HPDE6-E6E7 (cell line): ENCODE data around the gene PLCXD1.
"Not testable (repeated sequence)": the region's sequence is repeated elsewhere in the genome, so short reads cannot be mapped to it uniquely, and the experiment has no call there.

Experiments used
- DNase-seq: peaks from one replicate; pipeline ENCODE4 v3.0.0; 2011; ENCODE audit warnings: missing footprints; ENCODE audit errors: extremely low spot score

The PLCXD1 gene

DNA sequence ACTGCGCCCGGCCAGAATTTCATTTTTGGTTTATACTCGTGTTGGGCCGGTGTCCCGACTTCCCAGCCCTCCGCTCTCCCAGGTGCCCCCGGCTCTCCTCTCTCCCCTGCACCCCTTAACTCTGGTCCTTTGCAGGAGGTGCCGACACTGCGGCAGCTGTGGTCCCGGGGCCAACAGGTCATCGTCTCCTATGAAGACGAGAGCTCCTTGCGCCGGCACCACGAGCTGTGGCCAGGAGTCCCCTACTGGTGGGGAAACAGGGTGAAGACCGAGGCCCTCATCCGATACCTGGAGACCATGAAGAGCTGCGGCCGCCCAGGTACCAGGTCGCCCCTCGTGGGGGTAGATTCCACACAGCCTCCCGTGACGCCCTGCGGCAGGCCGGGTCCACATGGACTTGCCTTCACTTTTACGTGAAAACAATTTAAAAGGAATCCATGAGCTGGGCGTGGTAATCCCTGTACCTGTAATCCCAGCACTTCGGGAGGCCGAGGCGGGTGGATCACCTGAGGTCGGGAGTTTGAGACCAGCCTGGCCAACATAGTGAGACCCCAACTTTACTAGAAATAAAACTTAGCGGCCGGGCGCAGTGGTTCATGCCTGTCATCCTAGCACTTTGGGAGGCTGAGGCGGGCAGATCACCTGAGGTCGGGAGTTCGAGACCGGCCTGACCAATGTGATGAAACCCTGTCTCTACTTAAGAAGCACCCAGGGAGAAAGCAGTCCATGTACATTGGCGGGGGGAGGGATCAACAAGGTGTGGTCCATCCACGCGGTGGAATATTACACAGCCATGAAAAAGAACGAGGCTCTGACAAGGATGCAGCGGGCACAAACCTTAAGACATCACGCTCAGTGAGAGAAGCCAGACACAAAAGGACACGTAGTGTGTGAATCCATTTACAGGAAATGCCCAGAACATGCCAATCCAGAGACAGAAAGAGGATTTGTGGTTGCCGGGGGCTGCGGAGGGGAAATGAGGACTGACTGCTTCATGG lies 12.0 kb downstream of the PLCXD1 start:
- no peak for DNase-seq

DNA sequence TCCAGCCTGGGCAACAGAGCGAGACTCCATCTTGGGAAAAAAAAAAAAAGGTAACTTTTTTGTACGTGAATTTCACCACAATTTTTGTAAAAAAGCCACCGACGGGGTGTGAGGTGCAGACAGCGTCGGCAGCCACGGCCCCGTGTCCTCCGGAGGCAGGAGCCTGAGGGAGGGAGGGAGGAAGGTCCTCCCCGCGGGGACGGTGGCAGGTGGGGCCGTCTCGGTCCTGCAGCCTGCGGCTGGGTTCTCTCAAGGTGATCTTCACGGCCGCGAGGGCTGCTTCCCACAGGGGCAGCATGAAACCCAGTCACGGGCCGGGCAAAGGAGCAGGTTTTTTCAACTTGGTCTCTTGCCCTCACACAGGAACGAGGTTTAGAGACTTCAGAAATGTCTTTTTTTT lies 14.0 kb downstream of the PLCXD1 start:
- DNase-seq = no peak

DNA sequence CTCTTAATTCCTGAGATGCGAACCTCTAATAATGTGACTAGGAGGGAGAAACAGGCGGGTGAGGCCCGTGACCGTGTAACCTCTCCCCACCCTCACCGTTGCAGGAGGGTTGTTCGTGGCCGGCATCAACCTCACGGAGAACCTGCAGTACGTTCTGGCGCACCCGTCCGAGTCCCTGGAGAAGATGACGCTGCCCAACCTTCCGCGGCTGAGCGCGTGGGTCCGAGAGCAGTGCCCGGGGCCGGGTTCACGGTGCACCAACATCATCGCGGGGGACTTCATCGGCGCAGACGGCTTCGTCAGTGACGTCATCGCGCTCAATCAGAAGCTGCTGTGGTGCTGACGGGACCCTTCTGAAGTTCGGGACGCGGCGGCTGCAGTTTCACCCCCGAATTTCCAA lies 17.8 kb downstream of the PLCXD1 start:
- DNase-seq = no peak

DNA sequence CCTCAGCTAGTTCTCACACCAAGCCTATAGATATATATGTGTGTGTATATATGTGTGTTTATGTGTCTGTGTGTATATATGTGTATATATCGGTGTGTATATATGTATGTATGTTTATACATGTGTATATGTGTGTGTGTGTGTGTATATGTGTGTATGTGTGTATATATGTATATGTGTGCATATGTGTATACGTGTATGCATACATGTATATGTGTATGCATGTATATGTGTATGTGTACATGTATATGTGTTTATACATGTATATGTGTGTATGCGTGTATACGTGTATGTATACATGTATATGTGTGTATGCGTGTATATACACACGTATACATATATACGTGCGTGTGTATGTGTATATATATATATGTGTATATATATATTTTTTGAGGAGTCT lies 19.2 kb downstream of the PLCXD1 start:
- DNase-seq = no peak

DNA sequence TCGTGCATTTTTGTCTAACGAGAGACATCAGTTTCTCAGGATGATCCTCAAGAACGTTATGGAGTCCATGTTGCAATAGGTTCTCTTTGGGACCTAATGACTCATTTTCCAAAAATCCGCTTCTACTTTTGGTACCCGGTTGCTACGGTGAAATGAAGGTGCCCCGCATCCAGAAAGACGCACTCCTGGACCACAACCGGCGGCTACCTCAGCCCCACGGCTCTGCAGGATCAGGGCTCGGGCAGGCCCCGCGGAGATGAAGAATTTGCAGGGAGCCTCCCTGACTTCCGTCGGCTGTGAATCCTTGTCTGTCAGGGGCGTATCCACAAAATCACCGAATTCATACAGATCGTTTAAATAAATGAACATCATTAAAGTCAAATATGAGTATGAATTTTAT lies 21.8 kb downstream of the PLCXD1 start:
- no peak for DNase-seq

DNA sequence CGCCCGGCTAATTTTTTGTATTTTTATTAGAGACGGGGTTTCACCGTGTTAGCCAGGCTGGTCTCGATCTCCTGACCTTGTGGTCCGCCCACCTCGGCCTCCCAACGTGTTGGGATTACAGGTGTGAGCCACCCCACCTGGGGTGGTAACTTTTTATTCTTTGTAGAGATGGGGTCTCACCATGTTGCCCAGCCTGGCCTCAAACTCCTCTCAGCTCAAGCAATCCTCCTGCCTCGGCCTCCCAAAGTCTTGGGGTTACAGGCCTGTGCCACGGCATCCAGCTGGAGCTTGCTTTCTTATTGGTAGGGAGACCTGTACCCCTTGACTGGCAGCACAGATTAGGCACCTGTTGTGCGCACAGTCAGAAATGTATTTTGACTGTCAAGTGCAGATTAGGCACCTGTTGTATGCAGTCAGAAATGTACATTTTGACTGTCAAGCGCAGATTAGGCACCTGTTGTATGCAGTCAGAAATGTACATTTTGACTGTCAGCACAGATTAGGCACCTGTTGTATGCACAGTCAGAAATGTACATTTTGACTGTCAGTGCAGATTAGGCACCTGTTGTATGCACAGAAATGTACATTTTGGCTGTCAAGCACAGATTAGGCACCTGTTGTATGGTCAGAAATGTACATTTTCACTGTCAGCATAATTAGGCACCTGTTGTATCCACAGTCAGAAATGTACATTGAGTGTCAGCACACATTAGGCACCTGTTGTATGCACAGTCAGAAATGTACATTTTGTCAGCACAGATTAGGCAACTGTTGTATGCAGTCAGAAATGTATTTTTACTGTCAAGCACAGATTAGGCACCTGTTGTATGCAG lies 24.8 kb downstream of the PLCXD1 start:
- not testable (repeated sequence) for DNase-seq

DNA sequence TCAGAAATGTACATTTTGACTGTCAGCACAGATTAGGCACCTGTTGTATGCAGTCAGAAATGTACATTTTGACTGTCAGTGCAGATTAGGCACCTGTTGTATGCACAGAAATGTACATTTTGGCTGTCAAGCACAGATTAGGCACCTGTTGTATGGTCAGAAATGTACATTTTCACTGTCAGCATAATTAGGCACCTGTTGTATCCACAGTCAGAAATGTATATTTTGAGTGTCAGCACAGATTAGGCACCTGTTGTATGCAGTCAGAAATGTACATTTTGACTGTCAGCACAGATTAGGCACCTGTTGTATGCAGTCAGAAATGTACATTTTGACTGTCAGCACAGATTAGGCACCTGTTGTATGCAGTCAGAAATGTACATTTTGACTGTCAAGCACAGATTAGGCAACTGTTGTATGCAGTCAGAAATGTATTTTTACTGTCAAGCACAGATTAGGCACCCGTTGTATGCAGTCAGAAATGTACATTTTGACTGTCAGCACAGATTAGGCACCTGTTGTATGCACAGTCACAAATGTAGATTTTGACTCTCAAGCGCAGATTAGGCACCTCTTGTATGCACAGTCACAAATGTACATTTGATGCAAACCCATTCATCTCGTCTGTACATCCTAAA lies 25.6 kb downstream of the PLCXD1 start:
- not testable (repeated sequence) for DNase-seq

DNA sequence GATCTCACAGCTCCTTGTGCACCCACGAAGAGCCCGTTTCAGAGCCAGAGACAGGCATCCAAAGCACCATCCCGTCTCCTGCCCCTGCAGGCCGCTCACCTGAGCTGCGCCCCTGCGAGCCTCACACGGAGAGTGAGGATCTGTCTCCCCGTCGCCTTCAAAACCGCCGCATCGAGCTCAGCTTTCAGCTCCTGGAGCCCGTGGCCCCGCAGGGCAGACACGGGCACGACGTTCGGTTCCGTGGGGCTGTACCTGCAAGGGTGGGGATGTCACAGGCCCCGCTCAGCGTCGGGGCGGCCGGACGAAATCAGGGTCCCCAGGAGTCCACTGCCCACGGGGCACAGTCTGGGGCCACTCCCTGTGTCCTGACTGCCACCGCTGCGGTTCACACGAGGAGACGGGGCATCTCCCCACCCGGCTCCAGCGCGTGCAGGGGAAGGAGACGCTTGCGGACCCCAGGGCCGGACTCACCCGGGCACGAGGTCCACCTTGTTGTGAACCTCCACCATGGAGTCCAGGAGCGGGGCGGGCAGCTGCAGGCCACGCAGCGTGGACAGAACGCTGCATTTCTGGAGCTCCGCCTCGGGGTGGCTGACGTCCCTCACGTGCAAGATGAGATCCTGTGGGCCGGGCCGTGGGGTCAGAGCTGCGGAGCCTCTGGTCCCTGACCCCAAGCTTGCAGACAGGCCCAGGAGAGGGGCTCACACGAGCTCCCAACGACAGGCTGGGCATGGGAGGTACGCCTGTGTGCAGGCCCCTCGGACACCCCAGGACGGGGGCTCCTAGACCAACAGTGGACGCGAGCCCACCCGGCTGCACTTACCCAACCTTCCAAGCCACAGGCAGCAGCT lies 26.3 kb downstream of the PLCXD1 start:
- DNase-seq = no peak

DNA sequence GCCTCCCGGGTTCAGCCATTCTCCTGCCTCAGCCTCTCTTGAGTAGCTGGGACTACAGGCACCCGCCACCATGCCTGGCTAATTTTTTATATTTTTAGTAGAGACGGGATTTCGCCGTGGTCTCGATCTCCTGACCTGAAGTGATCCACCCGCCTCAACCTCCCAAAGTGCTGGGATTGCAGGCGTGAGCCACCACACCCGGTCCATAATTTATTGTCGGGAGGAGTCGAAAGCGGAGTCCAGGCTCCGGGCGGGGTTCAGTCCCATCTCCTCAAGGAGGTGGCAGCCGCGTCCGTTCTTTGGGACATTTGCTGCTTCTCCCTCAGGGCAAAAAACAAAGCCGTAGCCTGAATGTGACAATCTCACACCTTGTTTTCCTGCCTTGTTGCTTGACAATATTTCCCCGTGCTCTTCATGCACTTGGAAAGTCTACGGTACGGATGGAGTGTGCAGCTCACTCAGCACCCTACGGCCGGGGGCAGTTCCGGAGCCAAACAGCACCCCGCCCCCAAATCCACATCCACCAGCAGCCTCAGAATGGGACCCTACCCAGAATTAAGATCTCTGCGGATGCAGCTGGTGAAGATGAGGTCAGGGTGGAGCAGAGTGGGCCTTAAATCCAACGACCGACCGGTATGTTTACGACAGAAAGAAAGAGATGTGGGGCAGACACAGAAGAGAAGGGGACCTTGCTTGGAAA lies 27.8 kb downstream of the PLCXD1 start:
- DNase-seq = no peak

DNA sequence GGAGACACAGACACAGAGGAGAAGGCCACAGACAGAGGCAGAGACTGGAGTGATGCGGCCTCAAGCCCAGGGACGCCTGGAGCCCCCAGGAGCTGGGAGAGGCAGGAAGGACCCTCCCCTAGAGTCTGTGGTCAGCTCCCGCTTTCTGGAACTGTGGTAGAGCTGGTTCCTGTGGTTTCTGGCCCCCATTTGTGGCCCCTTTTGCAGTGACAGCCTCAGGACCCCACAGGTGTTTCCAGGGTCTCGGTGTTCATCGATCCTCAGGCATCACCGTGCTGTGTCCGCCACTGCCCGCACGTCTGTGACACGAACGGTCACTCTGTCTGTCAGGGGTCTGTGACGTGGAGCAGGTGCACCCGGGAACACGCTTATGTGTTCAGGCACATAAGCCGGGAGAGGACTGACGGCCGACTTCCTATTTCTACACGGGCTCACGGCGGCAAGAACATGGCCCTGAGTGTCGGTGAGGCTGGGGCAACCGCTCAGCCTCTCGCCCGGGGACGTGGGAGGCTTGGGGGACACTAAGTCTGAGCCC lies 29.5 kb downstream of the PLCXD1 start:
- DNase-seq = no peak

DNA sequence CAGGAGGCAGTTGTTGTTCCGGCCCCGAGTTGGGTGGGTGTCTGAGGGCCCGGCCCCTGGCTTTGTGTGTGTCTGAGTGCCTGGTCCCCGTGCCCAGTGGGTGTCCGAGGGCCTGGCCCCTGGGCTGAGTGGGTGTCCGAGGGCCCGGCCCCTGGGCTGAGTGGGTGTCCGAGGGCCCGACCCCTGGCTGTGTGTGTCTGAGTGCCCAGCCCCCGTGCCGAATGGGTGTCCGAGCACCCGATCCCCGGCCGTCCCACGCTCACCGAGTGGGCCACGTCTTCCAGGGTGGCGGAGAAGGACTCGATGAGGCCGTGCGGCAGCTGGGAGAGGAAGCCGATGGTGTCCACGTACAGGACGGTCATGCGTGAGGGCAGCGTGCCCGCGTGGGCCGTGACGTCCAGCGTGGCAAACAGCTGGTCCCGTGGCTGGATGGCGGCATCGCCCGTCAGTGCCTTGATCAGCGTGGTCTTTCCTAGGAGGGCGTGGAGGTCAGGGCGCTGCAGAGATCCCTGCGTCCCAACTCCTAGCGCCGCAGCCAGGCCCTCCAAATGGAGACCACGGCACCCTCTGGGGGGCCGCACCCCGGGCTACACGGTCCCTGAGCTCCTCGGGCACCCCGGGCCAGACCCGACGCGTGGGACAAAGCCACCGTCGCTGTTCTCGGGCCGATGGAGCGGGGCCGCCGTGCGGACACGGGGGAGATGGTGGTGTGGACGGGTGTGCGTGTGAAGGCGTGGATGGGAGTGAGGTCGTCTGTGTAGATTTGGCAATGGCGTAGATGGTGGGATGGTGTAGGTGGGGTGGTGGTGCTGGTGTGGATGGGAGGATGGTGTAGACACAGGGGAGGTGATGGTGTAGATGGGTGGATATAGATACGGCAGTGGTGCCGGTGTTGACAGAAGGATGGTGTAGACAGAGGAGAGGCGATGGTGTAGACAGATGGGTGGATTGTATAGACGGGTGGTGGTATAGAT lies 30.3 kb downstream of the PLCXD1 start:
- no peak for DNase-seq

DNA sequence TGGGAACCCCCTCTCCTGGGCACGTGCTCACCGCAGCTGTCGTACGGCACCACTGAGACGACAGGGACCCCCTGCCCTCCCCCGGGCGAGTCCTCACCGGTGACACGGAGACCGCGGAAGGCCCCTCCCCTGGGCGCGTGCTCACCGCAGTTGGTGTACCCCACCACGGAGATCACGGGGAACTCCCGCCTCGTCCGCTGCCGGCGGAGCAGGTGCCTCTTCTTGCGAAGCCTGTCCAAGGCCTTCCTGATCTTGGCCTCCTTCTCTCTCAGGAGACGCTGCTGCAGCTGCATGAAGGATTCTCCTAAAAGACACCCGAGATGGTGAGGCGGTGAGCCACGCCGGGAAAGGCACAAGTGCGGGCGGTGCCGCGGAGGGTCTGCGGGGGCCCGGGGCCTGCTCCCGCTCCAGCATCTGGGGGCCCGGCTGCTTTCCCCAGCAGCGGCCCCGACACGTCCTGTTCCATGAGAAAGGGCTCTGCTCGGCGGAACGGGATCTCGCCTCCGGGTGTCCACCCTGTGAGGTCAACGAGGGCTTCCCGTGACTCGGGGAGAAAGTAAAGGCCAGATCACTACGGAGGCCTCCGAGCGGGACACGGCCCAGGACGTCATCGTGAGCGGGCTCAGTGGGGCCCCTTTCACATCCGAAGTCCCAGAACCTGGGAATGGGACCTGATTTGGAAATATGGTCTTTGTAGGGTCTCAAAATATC lies 31.6 kb downstream of the PLCXD1 start:
- no peak for DNase-seq

DNA sequence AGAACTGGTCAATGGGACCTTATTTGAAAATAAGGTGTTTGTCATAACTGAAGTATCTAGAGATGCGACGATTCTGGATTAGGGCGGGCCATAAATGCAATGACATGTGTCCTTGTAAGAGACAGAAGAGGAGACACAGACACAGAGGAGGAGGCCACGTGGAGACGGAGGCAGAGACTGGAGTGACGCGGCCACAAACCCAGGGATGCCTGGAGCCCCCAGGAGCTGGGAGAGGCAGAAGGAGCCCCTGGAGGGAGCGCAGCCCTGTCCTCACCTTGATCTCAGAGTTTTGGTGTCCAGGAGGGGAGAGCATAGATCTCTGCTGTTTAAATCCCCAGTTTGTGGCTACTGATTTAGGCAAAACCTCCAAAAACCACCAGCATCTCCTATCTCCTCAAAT lies 32.4 kb downstream of the PLCXD1 start:
- no peak for DNase-seq

DNA sequence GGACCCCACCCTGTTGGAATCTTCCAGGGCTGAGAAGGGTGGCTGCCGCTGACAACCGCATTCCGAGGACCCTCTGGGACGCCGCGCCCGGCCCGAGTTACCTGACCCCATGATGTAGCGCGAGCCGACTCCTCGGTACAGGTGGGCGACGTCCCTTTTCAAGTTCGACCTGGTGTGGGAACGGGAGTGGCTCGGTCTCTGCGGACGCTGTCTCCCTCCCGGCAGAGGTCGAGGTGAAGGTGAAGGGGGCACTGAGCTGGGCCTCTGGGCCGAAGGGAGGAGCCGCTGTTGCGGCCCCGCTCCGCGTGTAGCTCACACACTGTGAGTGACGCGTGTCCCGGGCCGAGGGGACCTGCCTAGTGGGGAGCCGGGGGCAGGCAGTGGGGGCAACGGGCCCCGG lies 32.9 kb downstream of the PLCXD1 start:
- DNase-seq = no peak

DNA sequence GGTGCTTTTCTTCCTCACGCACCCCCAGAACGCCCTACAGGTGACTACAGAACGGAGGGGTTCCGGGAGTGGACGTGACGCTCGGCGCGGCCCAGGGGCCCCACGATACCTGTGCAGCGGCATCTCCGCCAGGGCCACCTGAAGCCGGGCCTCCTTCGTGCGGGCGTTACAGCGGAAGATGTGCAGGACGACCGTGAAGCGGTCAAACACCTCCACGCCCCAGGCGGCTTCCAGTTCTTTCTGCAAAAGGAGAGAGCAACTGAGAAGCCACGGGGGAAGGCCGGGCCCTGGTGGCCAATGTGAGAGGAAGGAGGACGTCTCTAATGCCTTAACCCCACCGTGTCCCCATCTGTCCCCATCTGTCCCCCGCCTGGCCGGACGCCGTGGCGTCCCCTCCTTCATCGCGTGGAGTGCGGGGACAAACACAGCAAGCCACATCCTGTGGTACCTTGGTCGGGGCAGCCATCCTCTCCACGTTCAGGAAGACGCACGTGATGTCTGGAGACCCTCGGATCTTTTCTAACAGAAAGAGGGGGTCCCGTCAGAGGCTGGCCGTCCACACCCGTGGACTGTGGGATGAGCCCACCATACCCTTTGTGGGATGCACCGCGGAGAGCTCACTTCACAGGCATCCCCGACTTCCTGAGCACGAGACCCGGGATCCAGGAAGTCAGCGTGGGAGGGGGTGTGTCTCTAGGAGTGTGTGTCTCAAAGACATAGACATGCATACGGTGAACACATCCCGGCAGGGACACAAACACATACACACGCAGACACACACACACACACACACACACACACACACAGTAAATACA lies 33.8 kb downstream of the PLCXD1 start:
- no peak for DNase-seq

DNA sequence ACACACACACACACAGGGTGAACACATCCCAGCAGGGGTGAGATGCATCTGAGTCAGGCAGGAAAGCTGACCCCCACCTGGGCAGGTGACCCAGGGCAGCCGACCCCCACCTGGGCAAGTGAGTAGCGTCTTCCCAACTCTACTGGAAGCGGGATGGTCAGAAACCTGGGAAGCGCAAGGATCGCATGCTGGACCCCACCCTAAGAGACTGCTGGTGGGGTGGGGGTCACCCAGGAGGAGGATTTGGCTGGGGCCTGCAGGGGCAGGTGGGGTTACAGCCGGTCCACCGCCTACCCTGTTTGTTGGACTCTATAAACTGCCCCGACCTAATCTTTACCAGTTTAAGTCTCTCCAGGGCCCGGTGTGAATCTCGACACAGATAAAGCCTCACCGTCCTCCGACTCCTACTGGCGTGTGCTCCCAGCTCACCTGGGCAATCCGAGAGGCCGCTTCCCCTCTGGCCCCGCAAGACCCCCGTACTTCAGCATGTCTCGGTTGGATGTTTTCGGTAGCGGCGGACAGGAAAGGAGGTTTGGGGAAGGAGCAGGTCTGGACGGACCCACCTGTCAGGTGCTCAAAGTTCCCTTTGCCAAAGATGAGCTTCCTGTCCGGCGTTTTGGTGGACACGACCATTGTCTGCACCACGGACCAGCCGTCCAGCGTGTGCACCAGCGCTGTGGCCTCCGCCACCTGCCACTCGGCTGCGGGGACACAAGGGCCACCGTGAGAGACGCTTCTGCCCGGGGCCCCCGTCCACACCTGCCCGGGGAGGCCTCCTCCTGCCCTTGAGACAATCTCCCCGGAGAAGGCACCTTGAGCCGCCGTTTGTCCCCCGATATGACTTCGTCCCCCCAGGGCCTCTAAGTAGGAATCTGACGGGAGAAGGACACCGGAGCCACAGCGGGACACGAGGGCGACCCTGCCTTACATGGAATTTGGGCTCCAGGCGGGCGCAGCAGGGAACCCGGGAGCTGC lies 35.5 kb downstream of the PLCXD1 start:
- DNase-seq = no peak
